ENCODE data around the gene LRRC45. TPM values are rescaled to one million over a fixed set of nuclear protein-coding genes. Genes with fewer than 3 reads are reported as not detected.

Gene LRRC45
- total RNA-seq, 1 donor, result 22.0 TPM

DNA sequence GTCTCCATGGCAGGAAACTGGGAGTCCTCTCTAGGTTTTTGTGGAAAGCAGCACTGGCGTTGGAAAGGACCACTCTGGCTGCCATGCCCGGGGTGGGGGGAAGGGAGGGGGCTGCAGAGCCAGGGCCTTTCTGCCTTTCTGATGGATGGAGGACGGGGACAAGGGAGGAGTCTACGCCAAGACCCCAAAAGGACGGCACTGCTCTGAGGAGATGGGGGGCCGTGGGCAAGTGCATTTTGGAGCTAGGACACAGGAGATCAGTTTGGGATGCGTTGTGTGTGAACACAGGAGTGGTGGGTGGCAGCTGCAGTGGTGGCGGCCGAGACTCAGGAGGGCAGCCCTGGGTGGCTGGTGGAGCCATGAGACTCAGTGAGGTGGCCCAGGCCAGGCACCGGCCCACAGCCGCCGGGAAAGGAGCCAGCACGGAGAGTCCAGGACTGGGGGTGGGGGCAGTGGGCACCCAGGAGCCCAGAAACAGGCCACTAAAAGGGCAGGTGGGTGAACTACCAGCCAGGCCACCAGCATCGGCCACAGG lies 2.5 kb upstream of the LRRC45 start:
- no peak overlapping the region for H3K4me3 ChIP-seq (ENCODE audit: low read depth, low read length)
- DNase-seq (ENCODE audit: low read depth), result no peak
- TF ChIP-seq CTCF (IDR thresholded peaks at IDR 0.05; ENCODE audit: insufficient read depth, low read length), result no peak

- peak; percentile 82 for TF ChIP-seq CTCF (IDR thresholded peaks at IDR 0.05; ENCODE audit: insufficient read depth, low read length)
- H3K4me3 ChIP-seq (ENCODE audit: low read depth, low read length), result peak overlapping the region; percentile 86
- peak; percentile 80 for DNase-seq (ENCODE audit: low read depth)
Observed at GRCh38 chr17:82021107-82021899, 1.8 kb upstream of the LRRC45 start.

DNA sequence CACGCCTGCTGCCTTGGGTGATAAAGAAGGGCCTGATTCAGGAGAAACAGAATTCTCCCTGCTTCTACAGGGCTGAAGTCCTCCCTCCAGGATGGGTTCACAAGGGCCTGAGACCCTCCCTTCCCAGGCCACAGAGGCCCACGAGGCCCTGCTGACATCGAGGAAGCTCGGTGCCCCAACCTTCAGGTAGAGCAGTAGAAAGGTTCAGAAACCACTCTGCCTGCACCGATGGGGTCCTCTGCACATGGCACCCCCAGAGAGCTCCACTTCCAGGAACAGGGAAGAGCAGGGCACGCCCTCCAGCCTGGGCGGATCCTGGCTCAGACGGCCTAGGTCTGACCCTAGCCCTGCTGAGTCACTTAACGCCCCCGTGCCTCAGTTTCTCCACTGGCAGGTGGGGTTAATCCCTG lies 1.2 kb upstream of the LRRC45 start:
- peak overlapping the region; percentile 86 for H3K4me3 ChIP-seq (ENCODE audit: low read depth, low read length)
- no peak for DNase-seq (ENCODE audit: low read depth)
- TF ChIP-seq CTCF (IDR thresholded peaks at IDR 0.05; ENCODE audit: insufficient read depth, low read length), result no peak

GRCh38 chr17:82022310-82022980 lies 660 bp upstream of the LRRC45 start, which contains the start of gene CENPX:
TSS of gene CENPX (minus strand) at chr17:82022878. CDS start at chr17:82022861, 17 bp downstream.
- no peak for DNase-seq (ENCODE audit: low read depth)
- no peak for TF ChIP-seq CTCF (IDR thresholded peaks at IDR 0.05; ENCODE audit: insufficient read depth, low read length)
- H3K4me3 ChIP-seq (ENCODE audit: low read depth, low read length), result peak within 1 kb of the TSS; percentile 86

GRCh38 chr17:82023447-82024241 lies 539 bp downstream of the LRRC45 start:
- H3K4me3 ChIP-seq (ENCODE audit: low read depth, low read length), result peak overlapping the region; percentile 74
- TF ChIP-seq CTCF (IDR thresholded peaks at IDR 0.05; ENCODE audit: insufficient read depth, low read length), result no peak
- DNase-seq (ENCODE audit: low read depth), result no peak

DNA sequence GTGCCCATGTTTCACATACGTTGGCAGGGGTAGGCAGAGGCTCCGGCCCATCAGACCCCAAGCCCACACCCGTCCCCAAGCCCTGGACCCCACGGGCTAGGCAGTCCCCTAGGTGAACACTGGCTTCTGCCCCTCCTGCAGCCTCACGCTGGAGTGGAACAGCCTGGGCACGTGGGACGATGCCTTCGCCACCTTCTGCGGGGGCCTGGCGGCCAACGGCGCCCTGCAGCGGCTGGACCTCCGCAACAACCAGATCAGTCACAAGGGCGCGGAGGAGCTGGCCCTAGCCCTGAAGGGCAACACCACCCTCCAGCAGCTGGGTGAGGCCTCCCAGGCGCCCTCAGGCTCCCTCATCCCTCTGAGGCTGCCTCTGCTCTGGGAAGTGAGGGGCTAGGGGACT lies 1.8 kb downstream of the LRRC45 start:
- no peak overlapping the region for H3K4me3 ChIP-seq (ENCODE audit: low read depth, low read length)
- no peak for DNase-seq (ENCODE audit: low read depth)
- no peak for TF ChIP-seq CTCF (IDR thresholded peaks at IDR 0.05; ENCODE audit: insufficient read depth, low read length)

Data from fibroblast of the aortic adventitia (primary cell).